Measurements from ENCODE around the gene ANKS1B.
"Not testable (repeated sequence)": the region's sequence is repeated elsewhere in the genome, so short reads cannot be mapped to it uniquely, and the experiment has no call there.

ANKS1B gene

GRCh38 chr12:99984271-99985128, at the start of gene ANKS1B:
TSS of gene ANKS1B (minus strand) at chr12:99984936. CDS start at chr12:99984237, 699 bp downstream.
- DNase-seq (ENCODE audit: low read depth): no peak

DNA sequence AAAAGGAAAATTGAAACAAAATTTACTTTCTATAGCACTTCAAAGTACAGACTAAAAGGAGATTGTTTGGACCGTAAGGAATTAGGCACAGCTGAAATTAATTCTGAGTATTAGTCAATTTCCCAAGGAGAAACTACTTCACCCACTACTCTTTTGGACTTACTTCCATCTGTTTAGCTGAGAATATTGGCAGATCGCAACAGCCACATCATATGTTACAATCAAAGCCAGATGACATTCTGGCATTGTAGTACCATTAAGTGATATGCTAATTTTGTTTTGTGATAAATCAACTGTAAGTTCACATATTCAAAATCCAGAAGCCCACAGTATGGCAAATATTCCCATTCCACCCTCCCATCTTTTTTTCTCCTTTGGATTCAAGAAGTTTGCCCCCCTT, 47.1 kb upstream of the ANKS1B start:
- peak; percentile 47 for DNase-seq (ENCODE audit: low read depth)

DNA sequence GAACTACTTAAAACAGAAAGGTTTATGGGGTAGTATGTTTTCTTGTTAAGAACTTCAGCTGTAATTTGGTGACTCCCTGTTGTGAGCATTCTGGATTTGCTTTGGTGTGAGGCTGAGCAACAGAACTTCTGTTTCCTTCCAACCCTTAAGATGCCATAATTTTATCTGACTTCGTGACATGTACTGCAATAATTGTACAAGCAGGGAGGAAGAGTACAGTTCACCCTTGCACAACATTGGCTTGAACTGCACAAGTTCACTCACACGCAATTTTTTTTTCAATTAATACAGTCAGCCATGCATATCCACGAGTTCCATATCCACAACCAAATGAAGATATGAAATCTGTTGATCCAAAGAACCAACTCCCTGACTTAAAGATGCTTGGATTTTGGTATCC, 42.9 kb upstream of the ANKS1B start:
- DNase-seq (ENCODE audit: low read depth): no peak

DNA sequence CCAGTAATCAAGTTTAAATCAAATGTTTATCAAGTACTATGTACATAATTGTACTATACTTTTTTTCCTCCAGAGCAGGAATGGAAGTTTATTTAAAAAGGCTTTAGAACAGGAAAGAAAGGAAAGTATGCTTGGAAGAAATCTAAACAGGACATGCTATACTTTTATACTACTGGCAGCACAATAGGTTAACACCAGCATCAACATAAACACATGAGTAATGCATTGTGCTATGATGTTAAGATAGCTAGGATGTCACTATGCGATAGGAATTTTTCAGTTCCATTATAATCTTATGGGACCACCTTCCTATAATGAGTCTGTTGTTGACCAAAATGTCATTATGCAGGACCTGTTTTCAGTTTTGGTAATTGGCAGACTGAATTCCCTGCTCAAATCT, 41.5 kb upstream of the ANKS1B start:
- no peak for DNase-seq (ENCODE audit: low read depth)

- DNase-seq (ENCODE audit: low read depth): no peak
Observed at GRCh38 chr12:100024974-100025555, 40.3 kb upstream of the ANKS1B start.

- no peak for DNase-seq (ENCODE audit: low read depth)
Observed at GRCh38 chr12:100020370-100020769, 35.6 kb upstream of the ANKS1B start.

- DNase-seq (ENCODE audit: low read depth): no peak
Observed at GRCh38 chr12:100017056-100017455, 32.3 kb upstream of the ANKS1B start.

GRCh38 chr12:100016304-100016703, 31.6 kb upstream of the ANKS1B start:
- not testable (repeated sequence) for DNase-seq (ENCODE audit: low read depth)

GRCh38 chr12:100005846-100006245, 21.1 kb upstream of the ANKS1B start:
- DNase-seq (ENCODE audit: low read depth): not testable (repeated sequence)

DNA sequence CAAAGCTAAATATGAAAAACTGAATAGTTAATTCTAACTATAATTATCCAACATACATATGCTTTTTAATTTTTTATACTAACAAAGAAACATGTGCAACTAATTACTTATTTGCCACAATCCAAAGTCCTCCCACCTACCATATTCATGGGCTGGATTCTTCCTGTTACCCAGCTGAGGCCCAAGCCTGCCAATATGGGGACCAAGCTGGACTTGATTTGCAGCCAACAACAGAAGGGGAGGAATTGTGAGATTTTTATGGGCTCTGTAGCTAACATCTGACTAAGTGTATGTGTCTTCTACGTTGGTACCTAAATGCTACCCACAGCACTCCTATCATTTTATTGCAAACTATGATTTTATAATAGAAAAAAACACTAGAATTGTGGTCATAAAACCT, 13.1 kb upstream of the ANKS1B start:
- no peak for DNase-seq (ENCODE audit: low read depth)

DNA sequence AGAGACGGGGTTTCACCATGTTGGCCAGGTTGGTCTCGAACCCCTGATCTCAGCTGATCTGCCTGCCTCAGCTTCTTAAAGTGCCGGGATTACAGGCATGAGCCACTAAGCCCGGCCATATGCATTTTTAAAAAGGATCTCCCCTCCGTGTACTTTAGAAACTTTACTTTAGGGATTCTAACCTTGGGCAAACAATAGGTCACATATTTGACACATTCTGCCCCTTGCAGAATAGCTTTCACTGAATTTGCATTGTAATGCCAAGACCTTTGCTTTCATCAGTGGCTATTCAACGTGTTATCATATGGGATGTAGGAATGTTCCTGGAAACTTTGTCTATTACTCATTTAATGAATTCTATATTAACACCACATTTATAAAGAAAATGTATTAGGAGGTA, 11.4 kb upstream of the ANKS1B start:
- no peak for DNase-seq (ENCODE audit: low read depth)

GRCh38 chr12:99985631-99986030, 895 bp upstream of the ANKS1B start:
- DNase-seq (ENCODE audit: low read depth): no peak

DNA sequence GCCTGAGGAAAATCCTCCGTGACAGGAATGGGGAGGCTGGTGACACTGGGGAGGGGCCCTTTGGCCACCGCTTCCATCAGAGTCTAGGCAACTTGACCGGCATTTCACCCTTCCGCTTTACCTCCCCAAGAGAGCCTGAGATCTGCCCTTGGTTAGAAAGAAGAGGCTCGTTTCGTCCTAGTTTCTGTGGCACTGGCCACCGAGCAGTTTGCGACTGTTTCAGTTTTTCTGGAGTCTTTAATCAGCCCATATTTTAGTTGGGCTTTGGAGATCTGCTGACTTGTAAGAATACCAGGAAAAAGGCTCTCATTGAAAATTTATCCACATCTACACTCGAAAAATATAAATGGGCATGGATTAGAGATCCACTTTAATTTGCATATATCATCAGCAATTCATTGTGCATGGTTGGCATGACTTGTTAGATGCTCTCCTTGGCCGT, 414 bp upstream of the ANKS1B start:
- no peak for DNase-seq (ENCODE audit: low read depth)

DNA sequence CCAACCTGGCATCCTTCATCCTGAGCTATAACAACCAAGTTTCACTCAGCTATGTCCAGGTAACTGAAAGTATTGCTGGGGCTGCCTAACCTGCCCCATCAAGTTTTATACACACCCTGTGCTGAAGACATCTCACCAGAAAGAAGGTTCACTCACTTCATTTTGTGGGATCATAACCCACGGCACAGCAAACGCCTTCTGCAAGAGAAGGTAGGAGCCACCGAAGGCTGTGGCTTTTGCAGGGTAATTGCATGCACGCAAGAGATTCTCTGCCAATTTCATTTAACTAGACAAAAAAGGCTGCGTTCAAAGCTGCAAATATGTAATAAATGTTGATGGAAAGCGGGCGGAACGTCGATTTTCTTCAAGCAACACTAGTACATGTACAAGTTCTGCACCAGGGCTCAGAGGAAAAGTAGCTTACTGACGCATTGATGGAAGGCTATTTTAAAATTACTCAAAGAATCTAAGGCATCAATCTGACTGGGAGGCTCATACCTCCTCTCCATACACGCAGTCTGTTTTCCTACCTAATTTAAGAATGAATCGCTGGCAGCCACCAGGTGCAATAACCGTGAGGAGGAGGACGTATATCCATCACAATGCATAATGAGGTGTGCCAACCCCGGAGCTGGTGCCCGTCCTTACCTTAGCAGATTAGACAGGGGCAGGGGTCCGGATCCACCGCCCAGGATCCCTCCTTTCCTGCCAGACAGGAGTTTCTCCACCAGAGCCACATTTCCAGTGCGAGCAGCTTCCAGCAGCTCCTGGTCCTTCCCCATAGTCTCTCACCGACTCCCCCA, 1.1 kb downstream of the ANKS1B start:
- DNase-seq (ENCODE audit: low read depth): no peak

- no peak for DNase-seq (ENCODE audit: low read depth)
Observed at GRCh38 chr12:99981639-99982190, 3.0 kb downstream of the ANKS1B start.

DNA sequence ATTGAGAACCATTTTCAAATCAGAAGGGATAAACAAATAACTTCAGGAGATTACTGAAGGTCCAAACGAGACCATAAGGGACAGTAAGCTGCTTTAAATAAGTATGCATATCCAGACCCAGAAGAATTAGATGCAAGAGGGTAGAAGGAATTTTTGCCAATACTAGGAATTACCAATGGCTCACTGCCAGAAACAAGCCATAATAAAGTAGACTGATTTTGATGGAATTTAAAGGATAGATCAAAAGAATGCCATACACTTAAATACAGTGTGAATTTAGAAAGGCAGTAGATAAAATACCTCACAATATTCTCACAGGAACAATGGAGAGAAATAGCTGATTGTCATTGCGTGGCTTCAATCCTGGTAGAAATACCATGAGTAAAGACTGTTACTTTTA, 5.3 kb downstream of the ANKS1B start:
- DNase-seq (ENCODE audit: low read depth): no peak

DNA sequence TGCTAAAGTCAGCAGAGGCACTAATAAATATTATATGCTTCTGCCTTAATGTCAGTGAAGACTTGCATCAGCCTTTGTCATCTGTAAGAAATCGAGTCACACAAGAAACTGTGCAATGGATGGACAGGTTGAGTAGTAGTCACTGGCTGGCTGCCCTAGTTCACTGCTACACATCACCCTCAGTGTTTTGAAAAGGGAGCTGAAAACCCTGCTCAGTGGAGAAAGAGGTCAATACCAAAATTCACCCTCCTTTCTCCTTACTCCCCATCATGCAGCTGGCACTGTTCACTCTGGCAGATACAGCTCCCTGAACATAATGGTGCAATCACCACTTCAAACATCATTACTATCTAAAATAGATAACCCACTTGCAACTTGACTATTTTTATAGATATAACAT, 6.6 kb downstream of the ANKS1B start:
- no peak for DNase-seq (ENCODE audit: low read depth)

DNA sequence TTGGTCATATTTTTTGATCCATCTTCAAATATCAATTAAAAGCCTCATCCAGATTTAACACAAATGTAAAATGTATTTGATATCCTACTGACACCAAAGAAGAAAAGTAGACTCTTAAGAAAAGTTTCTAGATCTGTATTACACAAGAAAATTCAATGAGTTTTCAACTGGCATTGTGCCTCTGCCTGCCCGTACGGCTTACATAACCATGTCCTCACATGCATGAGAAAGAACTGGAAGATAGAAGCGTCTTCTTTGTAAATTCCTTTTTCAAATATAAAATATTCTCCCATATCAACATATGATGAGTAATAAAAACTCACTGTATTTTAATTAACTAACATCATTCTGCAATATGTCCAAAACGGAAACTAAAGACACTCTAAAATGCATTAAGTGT, 7.2 kb downstream of the ANKS1B start:
- DNase-seq (ENCODE audit: low read depth): no peak

GRCh38 chr12:99976762-99977161, 8.0 kb downstream of the ANKS1B start:
- DNase-seq (ENCODE audit: low read depth): no peak

GRCh38 chr12:99975321-99975720, 9.4 kb downstream of the ANKS1B start:
- no peak for DNase-seq (ENCODE audit: low read depth)

DNA sequence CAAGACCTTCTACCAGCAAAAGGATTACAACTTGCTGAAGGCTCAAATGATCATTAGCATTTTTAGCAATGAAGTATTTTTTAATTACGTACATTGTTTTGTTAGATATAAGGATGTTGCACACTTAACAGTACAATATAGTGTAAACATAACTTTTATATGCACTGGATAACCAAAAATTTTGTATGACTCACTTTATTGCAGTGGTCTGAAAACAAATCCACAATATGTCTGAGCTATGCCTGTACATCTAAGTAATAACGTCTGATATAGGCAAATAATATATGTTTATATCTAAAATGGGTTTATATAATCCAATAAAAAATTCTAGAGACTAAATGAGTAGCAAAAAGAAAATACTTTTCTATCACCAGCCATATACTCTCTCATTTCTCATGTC, 10.6 kb downstream of the ANKS1B start:
- DNase-seq (ENCODE audit: low read depth): no peak

GRCh38 chr12:99966429-99966828, 18.3 kb downstream of the ANKS1B start:
- no peak for DNase-seq (ENCODE audit: low read depth)

- no peak for DNase-seq (ENCODE audit: low read depth)
Observed at GRCh38 chr12:99960311-99960710, 24.4 kb downstream of the ANKS1B start.
